NCI-H82 (cell line): Measurements from ENCODE around the gene DYNC1H1.
"Not testable (repeated sequence)": the region's sequence is repeated elsewhere in the genome, so short reads cannot be mapped to it uniquely, and the experiment has no call there.

ENCODE experiments used
- DNase-seq: peaks from one replicate; lab custom pipeline; 2025; lab: John Stamatoyannopoulos, UW

DYNC1H1 gene

GRCh38 chr14:102063808-102064429 lies 99.5 kb downstream of the DYNC1H1 start:
- DNase-seq, result peak; percentile 16

GRCh38 chr14:102064590-102064989 lies 100.2 kb downstream of the DYNC1H1 start:
- DNase-seq, result peak; percentile 6

GRCh38 chr14:102066041-102066451 lies 101.7 kb downstream of the DYNC1H1 start:
- DNase-seq, result no peak

GRCh38 chr14:102071283-102071998 lies 107.1 kb downstream of the DYNC1H1 start:
- no peak for DNase-seq

GRCh38 chr14:102074415-102074964 lies 110.1 kb downstream of the DYNC1H1 start:
- no peak for DNase-seq

- DNase-seq, result no peak
These were observed 110.8 kb downstream of the DYNC1H1 start for GRCh38 chr14:102075155-102075554.

GRCh38 chr14:102077382-102077709 lies 113.0 kb downstream of the DYNC1H1 start:
- DNase-seq, result peak; percentile 23

GRCh38 chr14:102078361-102078791 lies 114.0 kb downstream of the DYNC1H1 start:
- DNase-seq, result peak; percentile 20

- no peak for DNase-seq
These were observed 114.7 kb downstream of the DYNC1H1 start for GRCh38 chr14:102078831-102079699.

- no peak for DNase-seq
These were observed 115.3 kb downstream of the DYNC1H1 start for GRCh38 chr14:102079700-102079979.

- no peak for DNase-seq
These were observed 116.1 kb downstream of the DYNC1H1 start for GRCh38 chr14:102080183-102081080.

GRCh38 chr14:102081231-102082080 lies 117.1 kb downstream of the DYNC1H1 start:
- no peak for DNase-seq

GRCh38 chr14:102084522-102084921 lies 120.1 kb downstream of the DYNC1H1 start:
- not testable (repeated sequence) for DNase-seq

GRCh38 chr14:102084931-102085330 lies 120.6 kb downstream of the DYNC1H1 start:
- DNase-seq, result no peak

- DNase-seq, result no peak
These were observed 121.1 kb downstream of the DYNC1H1 start for GRCh38 chr14:102085488-102085887.

GRCh38 chr14:102085948-102086708 lies 121.8 kb downstream of the DYNC1H1 start:
- DNase-seq, result peak; percentile 22

- no peak for DNase-seq
These were observed 122.3 kb downstream of the DYNC1H1 start for GRCh38 chr14:102086709-102086971.

GRCh38 chr14:102086972-102087761 lies 122.8 kb downstream of the DYNC1H1 start, which contains the start of gene HSP90AA1:
TSS of gene HSP90AA1 (minus strand) at chr14:102087044. CDS start at chr14:102086378, 666 bp downstream.
- peak; percentile 89 for DNase-seq

- no peak for DNase-seq
These were observed 123.3 kb downstream of the DYNC1H1 start for GRCh38 chr14:102087762-102088011.
